ENCODE data around the gene CDK6.
"Not testable (repeated sequence)": the region's sequence is repeated elsewhere in the genome, so short reads cannot be mapped to it uniquely, and the experiment has no call there.

The CDK6 gene

DNA sequence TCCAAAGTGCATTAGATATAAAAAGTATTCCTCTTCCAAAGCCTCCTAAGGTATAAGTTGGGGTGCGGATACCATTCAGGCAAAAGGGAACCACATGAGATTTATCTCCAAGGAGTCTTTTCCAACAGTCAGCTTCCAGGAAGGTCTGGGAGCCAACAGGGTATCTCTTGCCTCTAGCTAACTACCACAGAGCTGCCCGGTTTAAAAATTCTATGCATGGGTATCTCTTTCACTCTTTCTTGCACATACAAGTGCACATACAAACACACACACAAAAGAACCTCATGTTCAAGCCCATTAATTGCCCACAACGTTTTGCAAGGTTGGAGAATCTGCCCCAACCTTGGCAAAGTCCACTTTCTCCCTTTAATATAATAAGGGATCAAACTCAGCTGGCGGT is 80.7 kb downstream of the CDK6 start:
- no peak for DNase-seq

DNA sequence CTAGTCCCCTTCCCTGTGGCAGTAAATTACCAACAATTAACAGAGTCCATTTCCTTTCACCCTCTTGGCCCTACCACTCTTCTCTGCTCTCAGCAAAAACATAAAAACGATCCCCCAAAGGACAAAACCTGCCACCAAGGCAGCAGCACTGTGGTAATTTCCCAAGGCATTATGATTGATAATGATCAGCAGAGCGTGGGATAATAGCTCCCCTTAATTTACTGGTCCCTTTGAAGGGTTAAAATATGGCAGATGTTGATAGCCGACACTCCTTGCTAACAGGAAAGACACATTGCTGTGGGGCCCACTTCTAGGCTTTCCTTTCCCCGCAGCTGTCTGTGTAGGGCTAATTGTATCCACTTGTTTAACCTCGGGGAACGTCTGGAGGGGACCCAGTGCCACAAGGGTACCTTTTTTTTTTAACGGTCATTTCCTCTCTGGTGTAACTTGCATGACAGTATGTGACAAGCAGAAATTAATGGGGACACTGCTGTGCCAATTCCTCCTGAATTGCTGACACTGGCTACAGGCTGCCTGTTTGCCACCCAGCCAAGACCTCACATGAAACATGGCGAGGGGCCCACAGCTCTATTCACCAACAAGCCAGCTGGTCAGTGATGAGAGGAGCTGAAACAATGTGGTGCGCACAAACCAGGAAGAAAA is 81.3 kb downstream of the CDK6 start:
- DNase-seq, result no peak

DNA sequence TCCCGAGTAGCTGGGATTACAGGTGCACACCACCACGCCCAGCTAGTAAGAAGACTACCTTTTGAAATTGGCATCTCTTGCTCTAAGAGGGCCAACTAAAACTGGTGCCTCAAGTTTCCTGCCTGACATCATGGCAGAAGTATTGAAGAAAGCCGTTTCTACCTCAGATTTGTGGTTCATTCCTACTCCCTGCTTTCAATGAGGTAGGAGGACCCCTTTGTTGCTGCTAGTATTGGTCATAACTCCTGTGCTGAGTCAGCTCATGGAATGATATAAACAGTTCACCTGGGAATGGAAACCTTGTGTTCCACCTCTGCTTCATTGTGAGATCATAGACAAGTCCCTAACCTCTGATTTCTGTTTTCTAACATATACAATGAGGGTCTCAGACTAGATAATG is 82.8 kb downstream of the CDK6 start:
- no peak for DNase-seq

DNA sequence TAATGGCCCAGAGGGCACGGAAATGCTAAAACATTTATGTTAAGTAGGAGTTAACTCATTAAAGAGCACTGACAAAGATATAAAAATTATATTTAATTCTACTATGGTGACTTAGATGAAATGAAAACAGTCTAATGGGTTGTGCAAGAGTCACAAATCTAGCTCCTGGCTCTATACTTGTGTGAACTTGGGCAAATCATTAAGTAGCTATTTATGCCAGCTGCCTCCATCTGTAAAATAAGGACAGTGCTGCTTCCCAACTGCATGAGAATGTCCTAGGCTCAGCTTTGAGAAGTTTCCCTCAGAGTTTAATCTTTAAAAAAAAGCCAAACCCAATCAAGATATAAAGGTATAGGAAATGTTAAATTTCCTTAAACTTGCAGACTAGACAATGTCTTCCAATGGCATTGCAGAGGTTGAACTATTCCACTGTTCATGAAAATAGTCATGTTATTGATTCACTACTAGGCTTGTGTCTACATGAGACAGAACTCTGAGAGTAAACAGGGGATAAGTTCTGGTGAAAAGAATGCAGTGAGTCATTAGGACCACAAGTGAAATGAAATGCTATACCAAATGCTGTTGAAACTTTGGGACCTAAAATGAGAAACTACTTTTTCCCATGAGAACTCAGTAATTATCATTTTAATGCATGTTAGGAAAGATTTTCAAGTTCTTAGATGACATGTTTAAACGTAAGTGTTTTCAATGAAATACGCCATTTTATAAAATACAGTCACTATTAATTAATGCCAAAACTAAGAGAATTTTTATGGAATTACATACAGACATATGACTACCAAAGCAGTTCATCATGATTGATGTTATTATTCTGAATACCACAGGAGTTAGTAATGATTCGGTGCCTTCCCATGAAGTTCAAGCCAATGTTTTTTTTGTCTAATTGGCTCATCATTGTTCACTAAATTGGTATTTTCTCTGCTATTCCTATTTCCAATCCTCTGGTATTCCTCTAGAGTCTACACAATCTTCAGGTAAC is 84.2 kb downstream of the CDK6 start:
- no peak for DNase-seq

DNA sequence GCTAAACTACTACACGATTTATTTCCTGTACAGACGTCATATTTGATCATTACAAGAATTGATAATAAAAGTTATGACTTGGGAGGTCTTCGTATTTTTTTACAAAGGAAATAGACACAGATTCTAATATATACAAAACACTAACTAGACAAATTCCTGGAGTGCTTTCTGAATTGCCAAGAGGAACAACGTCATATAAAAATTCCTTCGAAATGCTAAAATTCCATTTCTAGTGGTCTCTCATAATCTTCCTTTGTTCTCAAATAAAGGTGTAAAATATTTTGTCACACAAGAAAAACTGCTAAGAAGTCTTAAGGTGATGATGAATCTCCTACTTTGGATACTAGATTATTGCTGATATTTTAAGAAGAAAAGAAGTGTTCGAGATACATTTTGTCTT is 85.4 kb downstream of the CDK6 start:
- DNase-seq, result no peak

DNA sequence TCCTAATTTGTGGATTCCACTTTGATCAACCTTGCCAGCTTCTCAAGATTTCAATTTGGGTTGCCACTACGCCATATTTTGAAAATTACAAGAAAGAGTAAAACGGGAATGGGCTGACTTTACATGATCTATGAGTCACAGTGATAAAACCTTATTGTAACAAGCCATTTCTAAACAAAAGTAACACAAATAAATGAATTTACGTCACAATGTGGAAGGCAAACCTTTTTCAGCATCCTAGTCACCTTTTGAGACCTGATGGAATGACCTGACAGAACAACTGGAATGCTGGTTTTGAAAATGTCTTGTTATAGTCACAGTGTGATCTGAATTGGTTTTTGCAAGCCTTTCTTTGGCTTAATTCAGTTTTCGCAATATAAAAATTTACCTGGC is 85.9 kb downstream of the CDK6 start:
- DNase-seq, result no peak

DNA sequence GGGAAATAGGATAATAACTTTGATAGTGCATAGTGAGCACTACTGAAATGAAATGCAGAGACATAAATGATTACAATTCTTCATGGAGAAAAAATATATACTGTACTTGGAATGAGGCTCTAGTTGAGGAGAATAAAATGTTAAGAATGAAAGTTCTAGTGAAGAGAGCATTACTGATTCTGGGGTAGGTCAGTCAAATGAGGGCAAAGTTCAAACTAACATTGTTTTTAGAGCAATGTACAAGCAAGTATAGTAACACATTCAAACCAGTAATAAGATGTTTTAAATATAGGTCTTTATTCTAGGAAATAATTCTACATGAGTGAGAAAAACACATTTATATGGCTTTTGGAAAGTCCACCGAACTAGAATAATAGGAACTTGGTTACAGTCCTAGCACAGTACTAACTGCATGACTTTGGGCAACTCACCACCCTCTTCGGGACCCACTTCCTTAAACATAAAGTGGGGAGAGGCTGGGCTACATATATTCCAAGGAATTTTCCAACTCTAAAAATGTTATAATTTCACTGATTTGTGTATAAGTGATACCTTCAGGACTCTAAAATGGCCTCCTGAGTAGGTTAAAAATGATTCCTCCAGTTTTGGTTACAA is 86.4 kb downstream of the CDK6 start:
- no peak for DNase-seq

DNA sequence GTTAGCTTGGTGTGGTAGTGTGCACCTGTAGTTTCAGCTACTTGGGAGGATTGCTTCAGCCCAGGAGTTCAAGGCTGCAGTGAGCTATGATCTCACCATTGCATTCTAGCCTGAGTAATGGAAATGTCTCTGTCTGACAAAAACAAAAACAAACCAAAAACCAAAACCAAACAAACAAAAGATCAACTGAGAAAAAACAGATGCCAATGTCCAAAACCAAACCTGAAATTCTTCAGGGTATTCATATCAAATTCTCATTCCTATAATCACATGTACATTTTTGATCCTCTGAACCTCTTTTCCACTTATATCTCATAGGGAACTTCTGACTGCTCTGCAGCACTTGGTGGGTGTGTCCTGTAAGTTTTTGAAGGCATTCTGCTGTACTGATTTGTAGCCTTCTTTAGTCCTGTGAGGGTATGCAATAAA is 87.0 kb downstream of the CDK6 start:
- no peak for DNase-seq

DNA sequence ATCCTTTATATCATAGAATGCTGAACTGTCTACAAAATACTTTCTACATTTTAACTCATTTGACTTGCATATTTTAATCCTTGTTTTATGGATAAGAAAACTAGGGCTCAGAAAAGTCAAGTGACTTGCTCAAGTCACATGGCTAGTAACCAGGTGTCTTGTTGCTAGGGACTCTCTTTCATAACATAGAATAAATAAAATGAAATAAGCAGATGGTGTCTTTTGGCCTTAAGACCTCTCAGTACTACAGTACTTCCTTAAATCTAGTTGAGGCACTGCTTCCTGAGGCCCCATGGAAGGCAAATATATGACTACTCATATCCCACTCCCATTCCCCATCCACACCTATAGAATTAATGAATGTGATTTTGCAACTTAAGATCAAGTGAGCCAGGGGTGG is 87.9 kb downstream of the CDK6 start:
- no peak for DNase-seq

DNA sequence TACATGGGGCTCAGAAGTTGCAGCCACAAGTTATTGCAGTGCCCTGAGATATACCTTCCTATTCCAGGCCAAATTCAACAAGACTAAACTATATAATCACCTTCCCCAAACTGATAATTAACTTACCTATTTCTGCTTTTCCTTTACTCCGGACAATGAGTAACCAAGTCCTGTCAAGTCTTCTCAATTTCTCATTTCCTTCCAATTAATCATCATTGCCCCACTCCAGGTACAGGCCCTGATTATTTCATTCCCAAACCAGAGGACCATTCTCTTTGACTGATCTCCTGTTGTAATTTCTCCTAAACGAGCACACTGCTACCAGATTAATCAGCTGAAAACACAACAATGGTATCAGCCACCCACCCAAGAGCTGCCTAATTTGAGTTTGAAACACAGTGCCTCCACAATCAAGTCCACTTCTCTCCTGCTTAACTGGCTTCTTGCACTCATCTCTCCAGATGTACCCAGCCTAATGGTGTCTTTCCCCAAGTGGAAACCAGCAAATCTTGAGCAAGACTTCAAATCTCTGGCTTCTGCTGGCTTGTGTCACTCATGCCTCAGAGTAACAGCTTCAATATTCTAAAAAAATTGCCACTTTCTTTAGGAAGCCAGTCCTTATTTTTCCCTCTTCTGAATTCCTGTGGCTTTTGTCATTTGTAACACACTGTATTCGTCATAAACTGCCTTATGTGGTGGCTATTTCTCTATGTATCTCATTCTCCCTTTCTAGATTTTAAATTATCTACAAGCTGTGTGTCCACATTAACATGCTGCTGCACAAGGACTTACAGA is 89.1 kb downstream of the CDK6 start:
- no peak for DNase-seq

DNA sequence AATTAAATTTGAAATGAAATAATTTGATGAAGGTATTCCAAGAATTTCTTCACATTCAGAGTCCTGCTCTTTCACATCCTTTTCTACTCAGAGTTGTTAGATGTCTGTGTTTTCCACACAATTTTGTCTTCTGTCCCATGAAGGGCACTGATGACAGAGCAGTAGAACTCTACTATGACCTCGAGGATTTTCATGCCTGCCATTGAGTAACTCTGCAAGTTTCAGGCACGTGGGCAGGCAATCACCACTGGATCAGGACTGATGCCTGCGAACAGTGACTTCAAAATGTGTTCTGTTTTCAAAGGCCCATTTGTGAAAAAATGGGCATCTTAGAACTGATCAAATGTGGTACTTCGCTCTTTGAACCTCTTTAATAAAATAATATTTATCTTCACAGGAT is 91.1 kb downstream of the CDK6 start:
- no peak for DNase-seq

DNA sequence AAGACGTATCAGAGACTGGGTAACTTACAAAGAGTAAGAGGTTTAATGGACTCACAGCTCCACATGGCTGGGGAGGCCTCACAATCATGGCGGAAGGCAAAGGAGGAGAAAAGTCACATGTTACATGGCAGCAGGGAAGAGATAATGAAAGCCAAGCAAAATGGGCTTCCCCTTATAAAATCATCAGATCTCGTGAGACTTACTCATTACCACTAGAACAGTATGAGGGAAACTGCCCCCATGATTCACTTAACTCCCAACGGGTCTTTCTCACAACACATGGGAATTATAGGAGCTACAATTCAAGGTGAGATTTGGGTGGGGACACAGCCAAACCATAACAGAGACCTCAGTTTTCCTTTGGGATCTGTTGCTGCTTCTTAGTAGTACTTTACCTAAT is 92.2 kb downstream of the CDK6 start:
- DNase-seq, result not testable (repeated sequence)

DNA sequence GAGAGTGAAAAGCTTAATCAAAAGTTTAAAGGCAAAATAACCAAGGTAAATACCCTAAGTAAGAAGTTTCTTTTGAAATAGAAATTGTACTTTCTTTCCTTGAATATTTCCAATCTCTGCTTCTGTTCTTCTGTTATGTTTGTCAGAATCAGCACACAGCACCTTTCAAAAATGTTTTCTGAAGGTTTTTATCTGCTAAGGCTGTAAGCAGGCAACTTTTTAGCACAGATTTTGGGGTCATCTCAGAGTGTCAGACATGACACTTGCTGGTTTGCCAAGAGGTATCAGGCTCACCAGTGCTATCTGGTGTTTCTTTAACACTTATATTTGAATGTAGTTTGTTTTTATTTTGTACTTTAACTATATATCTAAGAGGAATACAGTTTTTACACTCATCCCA is 94.2 kb downstream of the CDK6 start:
- DNase-seq, result no peak

DNA sequence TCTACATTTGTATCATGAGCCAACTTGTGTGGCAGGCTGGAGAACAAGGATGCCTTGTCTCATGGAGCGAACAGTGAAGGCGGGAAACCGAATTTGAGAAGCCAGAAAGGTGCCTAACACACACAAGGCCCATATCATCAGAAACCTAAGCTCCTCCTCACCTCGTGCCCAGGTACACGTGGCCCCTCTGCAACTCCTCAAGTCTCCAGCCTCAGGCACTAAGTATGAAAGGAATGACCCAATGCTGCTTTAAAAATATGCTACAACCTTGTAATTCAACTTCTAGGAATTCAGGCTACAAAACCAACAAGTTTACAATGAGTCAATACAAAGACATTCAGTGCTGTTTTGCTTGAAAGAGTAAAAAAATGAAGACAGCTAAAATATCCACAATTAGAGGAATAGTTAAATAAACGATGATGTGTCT is 95.7 kb downstream of the CDK6 start:
- no peak for DNase-seq

DNA sequence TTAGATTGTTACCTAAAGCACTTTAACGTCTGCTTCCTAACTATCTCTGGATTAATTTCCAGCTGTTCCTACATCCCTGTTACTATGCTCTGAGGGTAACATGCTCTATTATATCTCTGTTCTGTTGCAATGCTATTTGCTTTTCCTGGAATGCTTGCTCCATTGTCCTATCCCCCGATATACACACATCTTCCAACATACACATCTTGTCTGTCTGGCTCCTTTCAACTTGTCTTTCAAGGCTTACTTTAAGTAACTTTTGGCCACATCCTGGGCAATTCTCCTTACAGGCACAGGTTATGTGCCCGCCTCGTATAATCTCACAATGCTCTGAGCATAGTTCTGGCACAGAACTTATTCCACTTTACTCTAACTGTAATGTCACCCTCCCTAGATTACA is 96.2 kb downstream of the CDK6 start:
- DNase-seq, result no peak

DNA sequence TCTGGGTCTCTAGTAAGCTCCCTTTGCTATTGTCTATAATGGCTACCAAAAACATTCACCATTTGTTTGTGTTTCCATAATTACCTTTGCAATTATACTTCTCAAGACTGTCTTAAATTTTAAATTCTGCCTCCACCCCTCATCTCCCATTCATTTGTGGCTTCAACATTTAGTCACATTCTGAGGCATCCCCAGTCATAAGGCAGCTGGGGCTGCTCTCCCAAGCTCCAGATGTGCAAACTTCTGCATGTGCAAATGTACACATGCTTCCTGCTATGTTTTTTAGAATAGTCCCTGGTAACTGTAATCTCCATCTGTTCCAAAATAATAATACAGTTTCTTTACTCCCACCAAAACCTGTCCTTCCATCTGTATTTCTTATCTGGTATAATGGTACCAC is 97.3 kb downstream of the CDK6 start:
- DNase-seq, result no peak

DNA sequence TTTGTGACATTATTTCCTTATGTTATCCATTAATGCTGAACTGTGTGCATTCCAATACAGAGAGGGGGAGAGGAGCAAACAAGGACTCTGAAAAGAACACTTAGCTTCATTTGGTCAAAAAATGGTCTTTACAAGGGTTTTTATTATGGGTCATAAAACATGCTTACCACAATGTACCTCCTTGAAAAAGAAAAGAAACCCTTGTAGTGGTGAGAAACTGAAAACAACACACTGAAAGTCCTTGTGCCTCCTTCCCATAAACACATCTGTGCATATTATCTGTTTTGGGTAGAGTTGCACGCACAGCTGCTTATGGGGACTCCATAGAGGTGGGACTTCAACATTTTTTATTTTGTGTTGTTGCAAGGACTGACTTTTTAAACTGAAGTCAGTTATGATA is 98.7 kb downstream of the CDK6 start:
- no peak for DNase-seq

DNA sequence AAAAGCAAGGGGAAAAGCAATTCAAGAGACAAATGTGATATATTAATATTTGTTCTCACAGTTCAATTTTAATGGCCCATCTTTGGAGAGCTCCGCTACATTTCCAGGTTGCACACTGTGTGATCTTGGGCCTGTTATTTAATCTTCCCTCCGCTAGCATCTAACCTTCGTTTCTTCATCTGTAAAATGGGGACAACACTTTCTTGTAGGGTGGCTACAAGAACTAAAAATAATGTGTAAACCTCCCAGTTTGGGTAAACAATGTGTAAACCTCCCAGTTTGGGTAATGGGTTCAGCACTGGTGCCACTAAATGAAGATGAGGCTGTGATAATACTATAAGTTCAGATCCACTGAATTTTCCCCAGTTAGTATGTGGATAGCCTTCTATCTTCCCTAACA is 99.5 kb downstream of the CDK6 start:
- no peak for DNase-seq

DNA sequence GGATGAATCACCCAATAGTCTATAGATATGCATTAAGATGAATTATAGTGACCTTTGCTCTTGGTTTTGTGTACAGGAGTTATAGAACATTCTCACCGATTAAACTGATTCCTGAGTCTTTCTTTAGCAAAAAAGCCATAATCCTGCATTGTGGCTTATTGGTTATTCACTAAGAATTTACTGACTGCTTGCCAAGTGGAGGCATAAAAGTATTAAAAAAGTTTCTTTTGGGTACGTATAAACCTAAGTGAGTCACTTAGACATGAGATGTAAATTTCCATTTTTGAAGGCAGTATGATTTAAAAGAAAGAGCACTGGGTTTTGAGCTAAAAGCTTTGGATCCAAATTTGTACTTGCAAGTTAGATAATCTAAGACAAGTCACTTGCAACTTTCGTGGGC is 100.7 kb downstream of the CDK6 start:
- DNase-seq, result no peak

DNA sequence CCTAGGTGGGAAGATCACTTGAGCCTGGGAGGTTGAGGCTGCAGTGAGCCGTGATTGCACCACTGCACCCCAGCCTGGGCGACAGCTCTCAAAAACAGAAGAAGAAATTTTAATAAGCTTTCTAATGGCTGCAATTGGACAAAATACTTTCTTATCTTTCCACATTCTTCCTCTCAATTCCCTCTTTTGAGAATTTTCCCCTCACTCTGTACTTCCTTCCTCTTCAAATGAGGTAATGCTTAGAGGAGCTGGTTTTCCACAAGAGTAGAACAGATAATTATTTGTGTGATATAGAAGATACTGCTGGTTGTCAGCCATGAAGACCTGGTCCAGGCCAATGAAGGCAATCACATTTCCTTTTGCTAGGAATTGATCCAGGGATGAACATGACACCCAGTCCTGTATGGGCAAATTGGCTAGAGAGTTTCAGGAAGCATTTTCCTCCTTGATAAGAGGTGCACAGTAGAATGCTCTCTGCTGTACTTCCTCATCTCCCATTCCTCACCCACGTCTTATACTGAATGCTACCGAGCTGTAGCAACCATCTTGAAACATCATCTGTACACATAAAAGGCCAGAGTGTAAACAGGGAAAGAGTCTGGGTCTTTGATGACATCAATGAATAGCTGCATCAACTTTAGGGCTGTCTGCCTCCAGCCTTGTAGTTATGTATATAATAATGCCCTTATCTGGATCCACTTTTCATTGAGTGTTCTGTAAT is 103.9 kb downstream of the CDK6 start:
- no peak for DNase-seq

DNA sequence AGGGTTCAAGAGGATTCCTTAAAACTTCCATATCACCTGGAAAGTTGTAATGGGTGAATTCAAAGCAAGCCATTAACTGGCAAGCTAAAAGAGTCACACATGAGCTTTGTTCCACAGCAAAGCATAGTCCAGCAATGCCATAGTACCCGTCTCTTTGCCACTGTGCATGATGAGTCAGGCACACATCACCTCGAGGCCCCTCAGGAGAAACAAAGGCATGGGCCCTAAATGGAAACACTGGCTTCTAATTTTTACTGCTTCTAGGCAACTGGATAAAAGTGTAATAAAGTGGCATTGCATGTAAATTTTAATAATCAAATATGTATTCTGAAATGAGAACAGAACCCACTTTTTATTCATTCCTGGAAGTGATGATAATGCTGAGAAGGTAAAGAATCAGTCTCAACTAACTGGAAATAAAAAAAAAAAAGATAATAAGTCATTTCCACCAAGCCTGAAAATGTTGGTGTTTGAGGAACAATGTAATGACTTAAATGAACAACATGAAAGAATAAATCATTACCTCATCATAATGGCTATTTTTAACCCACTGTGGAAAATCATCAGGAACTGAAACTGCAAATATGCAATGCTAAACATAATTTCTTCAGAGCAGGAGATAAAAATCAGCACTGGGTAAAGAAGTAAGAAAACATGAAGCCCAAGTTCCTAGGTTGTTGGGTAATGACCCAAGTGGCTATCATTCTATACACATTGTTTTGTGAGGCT is 104.9 kb downstream of the CDK6 start:
- DNase-seq, result peak in 1 of 2 donors; percentile 2

DNA sequence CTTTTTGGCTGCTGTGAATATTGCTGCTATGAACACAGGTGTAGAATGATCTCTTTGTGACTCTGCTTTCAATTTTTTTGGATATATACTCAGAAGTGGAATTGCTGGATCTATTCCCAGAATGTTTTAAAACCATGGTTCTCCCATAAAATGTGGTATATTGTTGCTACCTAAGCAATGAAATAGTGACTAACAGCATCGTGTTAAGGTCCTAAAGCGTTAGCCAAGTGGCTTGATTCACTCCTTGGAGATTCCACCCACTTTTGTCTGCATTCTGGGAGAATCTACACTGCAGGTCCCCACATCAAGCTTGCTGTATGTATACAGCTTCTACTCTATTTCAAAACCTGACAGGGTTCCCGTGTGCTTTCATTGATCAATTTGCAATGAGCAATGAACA is 105.6 kb downstream of the CDK6 start:
- DNase-seq, result no peak

Measured in CD4-positive, alpha-beta T cell treated with Interleukin-1 beta for 1 hour (primary cell).